HEK293 (cell line): ENCODE measurements around the gene MUC20.

Experiments used
- CTCF ChIA-PET: fragments of 350-600 bp; formaldehyde crosslinking; extraction: SDS; loops from one replicate; lab custom pipeline; 2021; ENCODE audit warnings: antibody characterized with exemption; lab: Yijun Ruan, JAX
- POLR2A ChIA-PET: fragments of 300-600 bp; formaldehyde crosslinking; extraction: SDS; loops from one replicate; lab custom pipeline; 2020; ENCODE audit warnings: antibody characterized with exemption, inconsistent platforms; lab: Yijun Ruan, JAX
- H3K27ac ChIP-seq: fragments of 200-500 bp; sonication (Bioruptor generic); 2 replicates; pipeline ENCODE4 v1.5.1; 2014; ENCODE audit warnings: low read depth, low read length, control low read depth, inconsistent platforms; ENCODE audit errors: extremely low read depth
- H3K36me3 ChIP-seq, 2 experiments: fragments of 200-500 bp in 1 of 2; sonication (Bioruptor generic) in 1 of 2; 1 replicate in 1 of 2; 2 replicates in 1 of 2; pipeline ENCODE4 v1.5.1; 2014 to 2017; ENCODE audit warnings: inconsistent platforms in 2 of 2, low read length in 2 of 2; ENCODE audit not compliant: control insufficient read depth in 2 of 2, insufficient read depth in 1 of 2
- H3K4me1 ChIP-seq: fragments of 200-500 bp; sonication (Bioruptor generic); 2 replicates; pipeline ENCODE4 v1.5.1; 2014; ENCODE audit warnings: mild to moderate bottlenecking, low read length, inconsistent platforms; ENCODE audit not compliant: control insufficient read depth, insufficient read depth
- H3K4me3 ChIP-seq: 2 replicates; pipeline ENCODE4 v1.5.1; 2011; ENCODE audit warnings: low read depth, mild to moderate bottlenecking, control low read depth, low read length, moderate library complexity
- H3K9me3 ChIP-seq: fragments of 200-500 bp; sonication (Bioruptor generic); 2 replicates; pipeline ENCODE4 v1.5.1; 2014; ENCODE audit warnings: low read depth, low read length, inconsistent platforms; ENCODE audit not compliant: control insufficient read depth, insufficient read depth
- SP3 ChIP-seq: fragments of 450-650 bp; formaldehyde crosslinking; IDR thresholded peaks from 2 replicates; pipeline ENCODE4 v1.5.1; 2016; ENCODE audit warnings: missing biosample characterization, missing genetic modification characterization
- TCF7L2 ChIP-seq: IDR thresholded peaks from 2 replicates; pipeline ENCODE4 v1.6.1; 2011; ENCODE audit warnings: low read depth, mild to moderate bottlenecking, inconsistent platforms, low read length, moderate library complexity, borderline replicate concordance
- ZBTB17 ChIP-seq: fragments of 450-650 bp; formaldehyde crosslinking; IDR thresholded peaks from 2 replicates; pipeline ENCODE4 v1.5.1; 2016; ENCODE audit warnings: missing biosample characterization, missing genetic modification characterization
- ZFP37 ChIP-seq: fragments of 450-650 bp; formaldehyde crosslinking; IDR thresholded peaks from 2 replicates; pipeline ENCODE4 v1.5.1; 2016; ENCODE audit warnings: missing biosample characterization, missing genetic modification characterization
- ZNF169 ChIP-seq: fragments of 450-650 bp; formaldehyde crosslinking; IDR thresholded peaks from 2 replicates; pipeline ENCODE4 v1.5.1; 2016; ENCODE audit warnings: missing biosample characterization, missing genetic modification characterization
- ZNF223 ChIP-seq: fragments of 450-650 bp; formaldehyde crosslinking; IDR thresholded peaks from 2 replicates; pipeline ENCODE4 v1.5.1; 2016; ENCODE audit warnings: missing biosample characterization, missing genetic modification characterization
- ZNF324 ChIP-seq: fragments of 450-650 bp; formaldehyde crosslinking; IDR thresholded peaks from 2 replicates; pipeline ENCODE4 v1.5.1; 2016; ENCODE audit warnings: missing biosample characterization, missing genetic modification characterization
- ZNF366 ChIP-seq: fragments of 450-650 bp; formaldehyde crosslinking; conservative IDR thresholded peaks from 2 replicates; pipeline ENCODE4 v1.5.1; 2016; ENCODE audit warnings: missing biosample characterization, missing genetic modification characterization
- ZNF404 ChIP-seq: fragments of 450-650 bp; formaldehyde crosslinking; IDR thresholded peaks from 2 replicates; pipeline ENCODE4 v1.5.1; 2017; ENCODE audit warnings: missing biosample characterization, missing genetic modification characterization
- ZNF426 ChIP-seq: fragments of 450-650 bp; formaldehyde crosslinking; IDR thresholded peaks from 2 replicates; pipeline ENCODE4 v1.5.1; 2017; ENCODE audit warnings: missing biosample characterization, missing genetic modification characterization, mild to moderate bottlenecking, inconsistent platforms, moderate library complexity
- ZNF433 ChIP-seq: fragments of 450-650 bp; formaldehyde crosslinking; IDR thresholded peaks from 2 replicates; pipeline ENCODE4 v1.5.1; 2016; ENCODE audit warnings: missing biosample characterization, missing genetic modification characterization, low read depth
- ZNF514 ChIP-seq: fragments of 450-650 bp; formaldehyde crosslinking; IDR thresholded peaks from 2 replicates; pipeline ENCODE4 v1.5.1; 2016; ENCODE audit warnings: missing biosample characterization, missing genetic modification characterization
- ZNF521 ChIP-seq: fragments of 450-650 bp; formaldehyde crosslinking; IDR thresholded peaks from 2 replicates; pipeline ENCODE4 v1.5.1; 2017; ENCODE audit warnings: missing biosample characterization, mild to moderate bottlenecking, missing genetic modification characterization
- ZNF560 ChIP-seq: fragments of 450-650 bp; formaldehyde crosslinking; IDR thresholded peaks from 2 replicates; pipeline ENCODE4 v1.5.1; 2017; ENCODE audit warnings: missing biosample characterization, missing genetic modification characterization, borderline replicate concordance
- ZNF571 ChIP-seq: fragments of 450-650 bp; formaldehyde crosslinking; IDR thresholded peaks from 2 replicates; pipeline ENCODE4 v1.5.0; 2017; ENCODE audit warnings: missing biosample characterization, missing genetic modification characterization
- ZNF596 ChIP-seq: fragments of 450-650 bp; IDR thresholded peaks from 2 replicates; pipeline ENCODE4 v1.5.0; 2018; ENCODE audit warnings: missing biosample characterization, mild to moderate bottlenecking, missing genetic modification characterization, moderate library complexity
- ZNF677 ChIP-seq: fragments of 450-650 bp; IDR thresholded peaks from 2 replicates; pipeline ENCODE4 v1.5.0; 2018; ENCODE audit warnings: missing biosample characterization, mild to moderate bottlenecking, missing genetic modification characterization, moderate library complexity
- ZXDB ChIP-seq: fragments of 450-650 bp; formaldehyde crosslinking; IDR thresholded peaks from 2 replicates; pipeline ENCODE4 v1.5.1; 2016; ENCODE audit warnings: missing biosample characterization, missing genetic modification characterization
- TF ChIP-seq, protein P1 (sequence below): fragments of 450-650 bp; formaldehyde crosslinking; IDR thresholded peaks from 2 replicates; pipeline ENCODE4 v1.5.1; 2016; ENCODE audit warnings: missing biosample characterization, missing genetic modification characterization
- TF ChIP-seq, protein P2 (sequence below): fragments of 450-650 bp; formaldehyde crosslinking; IDR thresholded peaks from 2 replicates; pipeline ENCODE4 v1.5.1; 2016; ENCODE audit warnings: missing biosample characterization, missing genetic modification characterization
- TF ChIP-seq, protein P3 (sequence below): fragments of 450-650 bp; formaldehyde crosslinking; IDR thresholded peaks from 2 replicates; pipeline ENCODE4 v1.5.1; 2016; ENCODE audit warnings: missing biosample characterization, missing genetic modification characterization, borderline replicate concordance
- TF ChIP-seq, protein P4 (sequence below): fragments of 450-650 bp; formaldehyde crosslinking; IDR thresholded peaks from 2 replicates; pipeline ENCODE4 v1.5.1; 2016; ENCODE audit warnings: missing biosample characterization, missing genetic modification characterization

Gene MUC20

DNA sequence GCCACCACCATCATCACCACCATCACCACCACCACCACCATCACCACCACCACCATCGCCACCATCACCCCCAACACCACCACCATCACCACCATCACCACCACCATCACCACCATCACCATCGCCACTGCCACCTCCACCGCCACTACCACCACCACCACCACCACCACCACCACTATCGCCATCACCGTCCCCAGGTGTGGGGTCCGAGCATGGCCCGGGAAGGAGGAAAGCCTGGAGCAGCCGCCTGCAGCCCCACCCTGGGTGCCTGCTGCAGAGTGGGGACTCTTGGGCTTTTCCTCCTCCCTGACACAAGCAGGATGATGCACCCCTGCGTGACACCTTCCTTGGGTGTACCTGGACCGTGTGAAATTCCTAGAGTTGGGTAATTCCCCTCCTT lies 47.0 kb downstream of the MUC20 start:
- no peak overlapping the region for H3K4me3 ChIP-seq
- CTCF ChIA-PET: no interaction called here
- no peaks in the 10 kb centered on the region for H3K9me3 ChIP-seq
- TF ChIP-seq ZNF560 (tag by site-specific recombination) (no peak), ZNF571 (no peak), ZNF521 (no peak), ZXDB (tag by site-specific recombination) (no peak), SP3 (tag by site-specific recombination) (no peak), ZNF514 (tag by site-specific recombination) (no peak), ZNF324 (no peak), ZNF169 (tag by site-specific recombination) (no peak)
- TF ChIP-seq, all 188 proteins: peak for 0
- Histone ChIP-seq H3K36me3 (no peaks in the 10 kb centered on the region), H3K4me1 (no peaks in the 10 kb centered on the region), H3K27ac (no peak overlapping the region)
- POLR2A ChIA-PET: no interaction called here

DNA sequence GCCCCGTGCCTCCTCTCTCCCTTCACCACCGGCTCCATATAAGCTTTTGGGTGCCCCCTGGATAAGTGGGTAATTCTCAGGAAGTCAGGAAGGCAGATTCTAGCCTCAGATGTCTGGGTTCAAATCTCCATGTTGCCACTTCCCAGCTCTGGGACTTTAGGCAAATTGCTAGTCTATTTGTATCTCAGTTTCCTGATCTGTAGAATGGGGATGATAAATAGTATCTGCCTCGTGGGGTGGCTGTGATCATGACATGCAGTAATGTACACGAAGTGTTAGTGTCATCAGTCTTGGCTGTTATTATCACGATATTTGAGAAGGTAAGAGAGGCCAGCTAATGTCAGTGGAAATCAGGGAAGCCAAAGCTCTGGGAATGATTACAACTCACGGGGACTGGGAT lies 47.6 kb downstream of the MUC20 start:
- Histone ChIP-seq H3K4me3 (no peak overlapping the region), H3K9me3 (no peaks in the 10 kb centered on the region), H3K36me3 (no peaks in the 10 kb centered on the region), H3K4me1 (no peaks in the 10 kb centered on the region), H3K27ac (no peak overlapping the region)
- POLR2A ChIA-PET: no interaction called here
- TF ChIP-seq, protein P1, sequence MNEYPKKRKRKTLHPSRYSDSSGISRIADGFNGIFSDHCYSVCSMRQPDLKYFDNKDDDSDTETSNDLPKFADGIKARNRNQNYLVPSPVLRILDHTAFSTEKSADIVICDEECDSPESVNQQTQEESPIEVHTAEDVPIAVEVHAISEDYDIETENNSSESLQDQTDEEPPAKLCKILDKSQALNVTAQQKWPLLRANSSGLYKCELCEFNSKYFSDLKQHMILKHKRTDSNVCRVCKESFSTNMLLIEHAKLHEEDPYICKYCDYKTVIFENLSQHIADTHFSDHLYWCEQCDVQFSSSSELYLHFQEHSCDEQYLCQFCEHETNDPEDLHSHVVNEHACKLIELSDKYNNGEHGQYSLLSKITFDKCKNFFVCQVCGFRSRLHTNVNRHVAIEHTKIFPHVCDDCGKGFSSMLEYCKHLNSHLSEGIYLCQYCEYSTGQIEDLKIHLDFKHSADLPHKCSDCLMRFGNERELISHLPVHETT: no peak
- no peak for TF ChIP-seq TCF7L2
- TF ChIP-seq ZNF223 (tag by site-specific recombination): no peak
- no peak for TF ChIP-seq ZNF366 (tag by site-specific recombination)
- no peak for TF ChIP-seq ZBTB17
- no peak for TF ChIP-seq ZNF426 (tag by site-specific recombination)
- TF ChIP-seq, protein P2, sequence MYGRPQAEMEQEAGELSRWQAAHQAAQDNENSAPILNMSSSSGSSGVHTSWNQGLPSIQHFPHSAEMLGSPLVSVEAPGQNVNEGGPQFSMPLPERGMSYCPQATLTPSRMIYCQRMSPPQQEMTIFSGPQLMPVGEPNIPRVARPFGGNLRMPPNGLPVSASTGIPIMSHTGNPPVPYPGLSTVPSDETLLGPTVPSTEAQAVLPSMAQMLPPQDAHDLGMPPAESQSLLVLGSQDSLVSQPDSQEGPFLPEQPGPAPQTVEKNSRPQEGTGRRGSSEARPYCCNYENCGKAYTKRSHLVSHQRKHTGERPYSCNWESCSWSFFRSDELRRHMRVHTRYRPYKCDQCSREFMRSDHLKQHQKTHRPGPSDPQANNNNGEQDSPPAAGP (tag by site-specific recombination): no peak
- no peak for TF ChIP-seq ZNF404 (tag by site-specific recombination)
- TF ChIP-seq, protein P3, sequence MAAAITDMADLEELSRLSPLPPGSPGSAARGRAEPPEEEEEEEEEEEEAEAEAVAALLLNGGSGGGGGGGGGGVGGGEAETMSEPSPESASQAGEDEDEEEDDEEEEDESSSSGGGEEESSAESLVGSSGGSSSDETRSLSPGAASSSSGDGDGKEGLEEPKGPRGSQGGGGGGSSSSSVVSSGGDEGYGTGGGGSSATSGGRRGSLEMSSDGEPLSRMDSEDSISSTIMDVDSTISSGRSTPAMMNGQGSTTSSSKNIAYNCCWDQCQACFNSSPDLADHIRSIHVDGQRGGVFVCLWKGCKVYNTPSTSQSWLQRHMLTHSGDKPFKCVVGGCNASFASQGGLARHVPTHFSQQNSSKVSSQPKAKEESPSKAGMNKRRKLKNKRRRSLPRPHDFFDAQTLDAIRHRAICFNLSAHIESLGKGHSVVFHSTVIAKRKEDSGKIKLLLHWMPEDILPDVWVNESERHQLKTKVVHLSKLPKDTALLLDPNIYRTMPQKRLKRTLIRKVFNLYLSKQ (tag by site-specific recombination): no peak
- TF ChIP-seq, protein P4, sequence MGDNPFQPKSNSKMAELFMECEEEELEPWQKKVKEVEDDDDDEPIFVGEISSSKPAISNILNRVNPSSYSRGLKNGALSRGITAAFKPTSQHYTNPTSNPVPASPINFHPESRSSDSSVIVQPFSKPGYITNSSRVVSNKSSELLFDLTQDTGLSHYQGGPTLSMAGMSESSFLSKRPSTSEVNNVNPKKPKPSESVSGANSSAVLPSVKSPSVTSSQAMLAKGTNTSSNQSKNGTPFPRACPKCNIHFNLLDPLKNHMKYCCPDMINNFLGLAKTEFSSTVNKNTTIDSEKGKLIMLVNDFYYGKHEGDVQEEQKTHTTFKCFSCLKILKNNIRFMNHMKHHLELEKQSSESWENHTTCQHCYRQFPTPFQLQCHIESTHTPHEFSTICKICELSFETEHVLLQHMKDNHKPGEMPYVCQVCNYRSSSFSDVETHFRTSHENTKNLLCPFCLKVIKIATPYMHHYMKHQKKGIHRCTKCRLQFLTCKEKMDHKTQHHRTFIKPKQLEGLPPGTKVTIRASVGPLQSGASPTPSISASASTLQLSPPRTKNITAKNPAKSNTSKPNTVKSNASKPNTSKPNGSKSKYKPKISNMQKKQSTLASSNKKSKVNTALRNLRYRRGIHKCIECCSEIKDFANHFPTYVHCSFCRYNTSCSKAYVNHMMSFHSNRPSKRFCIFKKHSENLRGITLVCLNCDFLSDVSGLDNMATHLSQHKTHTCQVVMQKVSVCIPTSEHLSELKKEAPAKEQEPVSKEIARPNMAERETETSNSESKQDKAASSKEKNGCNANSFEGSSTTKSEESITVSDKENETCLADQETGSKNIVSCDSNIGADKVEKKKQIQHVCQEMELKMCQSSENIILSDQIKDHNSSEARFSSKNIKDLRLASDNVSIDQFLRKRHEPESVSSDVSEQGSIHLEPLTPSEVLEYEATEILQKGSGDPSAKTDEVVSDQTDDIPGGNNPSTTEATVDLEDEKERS: no peak
- TF ChIP-seq ZNF677 (tag by site-specific recombination): no peak
- no peak for TF ChIP-seq ZNF596
- TF ChIP-seq ZNF433 (tag by site-specific recombination): no peak
- no peak for TF ChIP-seq ZFP37 (tag by site-specific recombination)
- TF ChIP-seq, all 188 proteins: peak for 0
- CTCF ChIA-PET: interaction anchor here (0.7 kb wide), 1 partner anchor 71 kb away, joined by 3 read pairs; no protein-coding TSS in a partner anchor
